GM19025 (cell line): Measurements from ENCODE around the gene GRIN3B.

Experiments
- ATAC-seq: cut with Tn5 transposase; IDR thresholded peaks from one replicate; pipeline ENCODE4 v1.9.1; 2021; ENCODE audit warnings: mild to moderate bottlenecking, low read depth, moderate library complexity; ENCODE audit not compliant: unreplicated experiment

GRIN3B gene

GRCh38 chr19:1040476-1041271, 40.5 kb downstream of the GRIN3B start:
- ATAC-seq: peak; percentile 44

DNA sequence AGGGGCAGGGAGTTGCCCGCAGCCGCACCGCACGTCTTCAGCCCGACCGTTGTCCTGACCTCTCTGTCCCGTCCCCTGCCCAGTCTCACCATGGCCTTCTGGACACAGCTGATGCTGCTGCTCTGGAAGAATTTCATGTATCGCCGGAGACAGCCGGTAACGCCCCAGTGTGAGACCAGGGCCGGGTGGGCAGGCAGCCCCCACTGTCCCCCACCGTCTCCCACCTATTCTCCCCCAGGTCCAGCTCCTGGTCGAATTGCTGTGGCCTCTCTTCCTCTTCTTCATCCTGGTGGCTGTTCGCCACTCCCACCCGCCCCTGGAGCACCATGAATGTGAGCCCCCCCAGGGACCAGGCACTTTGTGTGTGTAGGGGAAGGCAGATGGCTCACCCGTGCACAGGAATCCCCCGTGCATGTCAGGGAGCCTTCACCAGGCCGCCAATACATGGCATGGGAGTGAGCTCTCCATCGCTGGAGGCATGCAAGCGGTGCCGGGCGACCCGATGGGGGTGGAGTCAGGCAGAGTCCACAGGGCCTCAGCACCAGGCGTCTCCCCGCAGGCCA, 41.1 kb downstream of the GRIN3B start:
- no peak for ATAC-seq

GRCh38 chr19:1041835-1042685, 41.8 kb downstream of the GRIN3B start:
- no peak for ATAC-seq

DNA sequence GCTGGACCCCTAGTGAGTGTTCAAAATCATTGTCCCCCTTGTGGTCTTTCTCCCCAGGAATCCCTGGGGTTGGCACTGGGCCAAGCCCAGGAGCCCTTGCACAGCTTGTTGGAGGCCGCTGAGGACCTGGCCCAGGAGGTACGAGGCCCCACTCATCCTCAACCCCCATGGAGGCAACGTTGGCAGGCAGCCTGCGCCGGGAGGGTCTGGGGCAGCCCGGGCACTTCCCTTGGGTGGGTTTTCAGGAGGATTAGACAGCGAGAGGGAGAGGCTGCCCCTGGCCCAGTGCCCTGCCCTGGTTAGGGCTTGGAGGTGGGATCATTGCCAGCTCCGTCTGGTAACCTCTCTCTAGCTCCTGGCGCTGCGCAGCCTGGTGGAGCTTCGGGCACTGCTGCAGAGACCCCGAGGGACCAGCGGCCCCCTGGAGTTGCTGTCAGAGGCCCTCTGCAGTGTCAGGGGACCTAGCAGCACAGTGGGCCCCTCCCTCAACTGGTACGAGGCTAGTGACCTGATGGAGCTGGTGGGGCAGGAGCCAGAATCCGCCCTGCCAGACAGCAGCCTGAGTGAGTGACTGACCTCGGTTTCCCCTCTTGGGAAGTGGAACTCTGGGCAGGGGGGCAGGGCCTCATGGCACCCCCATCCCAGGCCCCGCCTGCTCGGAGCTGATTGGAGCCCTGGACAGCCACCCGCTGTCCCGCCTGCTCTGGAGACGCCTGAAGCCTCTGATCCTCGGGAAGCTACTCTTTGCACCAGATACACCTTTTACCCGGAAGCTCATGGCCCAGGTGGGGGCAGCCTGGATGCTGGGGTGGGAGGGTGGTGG, 42.7 kb downstream of the GRIN3B start:
- ATAC-seq: no peak

GRCh38 chr19:1045247-1045603, 45.0 kb downstream of the GRIN3B start:
- no peak for ATAC-seq

DNA sequence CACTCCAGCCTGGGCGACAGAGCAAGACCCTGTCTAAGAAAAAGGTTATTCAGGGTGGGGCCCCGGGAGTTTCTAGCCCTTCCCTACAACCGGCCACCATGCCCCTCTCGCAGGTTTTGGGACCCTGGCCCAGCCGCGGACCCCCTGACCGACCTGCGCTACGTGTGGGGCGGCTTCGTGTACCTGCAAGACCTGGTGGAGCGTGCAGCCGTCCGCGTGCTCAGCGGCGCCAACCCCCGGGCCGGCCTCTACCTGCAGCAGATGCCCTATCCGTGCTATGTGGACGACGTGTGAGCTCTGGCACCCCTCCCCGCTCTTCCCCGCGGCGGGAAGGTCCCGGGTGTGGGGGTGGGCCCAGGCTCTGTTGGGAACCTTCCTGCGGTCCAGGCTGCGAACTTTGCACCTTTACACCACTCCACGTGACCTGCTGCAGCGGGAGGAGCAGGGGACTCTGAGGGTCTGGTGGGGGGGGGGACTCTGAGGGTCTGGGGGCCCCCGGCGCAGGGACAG, 46.0 kb downstream of the GRIN3B start:
- no peak for ATAC-seq

- ATAC-seq: no peak
Measured at GRCh38 chr19:1046836-1047695, 46.8 kb downstream of the GRIN3B start.

DNA sequence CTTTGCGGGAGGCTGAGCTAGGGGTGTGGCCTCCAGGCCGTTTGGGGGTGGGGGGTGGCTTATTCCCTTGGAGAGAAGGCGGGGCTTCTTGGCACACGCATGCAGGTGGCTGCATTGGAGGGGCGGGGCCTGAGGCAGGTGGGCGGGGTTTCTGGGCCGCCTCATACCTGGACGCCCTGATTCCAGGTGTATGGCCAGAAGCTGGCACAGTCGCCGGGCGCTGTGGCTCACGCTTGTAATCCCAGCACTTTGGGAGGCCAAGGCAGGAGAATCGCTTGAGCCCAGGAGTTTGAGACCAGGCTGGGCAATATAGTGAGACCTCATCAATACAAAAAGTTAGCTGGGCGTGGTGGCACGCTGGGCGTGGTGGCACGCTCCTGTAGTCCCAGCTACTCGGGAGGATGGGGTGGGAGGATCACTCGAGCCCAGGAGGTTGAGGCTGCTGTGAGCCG, 47.5 kb downstream of the GRIN3B start:
- no peak for ATAC-seq

DNA sequence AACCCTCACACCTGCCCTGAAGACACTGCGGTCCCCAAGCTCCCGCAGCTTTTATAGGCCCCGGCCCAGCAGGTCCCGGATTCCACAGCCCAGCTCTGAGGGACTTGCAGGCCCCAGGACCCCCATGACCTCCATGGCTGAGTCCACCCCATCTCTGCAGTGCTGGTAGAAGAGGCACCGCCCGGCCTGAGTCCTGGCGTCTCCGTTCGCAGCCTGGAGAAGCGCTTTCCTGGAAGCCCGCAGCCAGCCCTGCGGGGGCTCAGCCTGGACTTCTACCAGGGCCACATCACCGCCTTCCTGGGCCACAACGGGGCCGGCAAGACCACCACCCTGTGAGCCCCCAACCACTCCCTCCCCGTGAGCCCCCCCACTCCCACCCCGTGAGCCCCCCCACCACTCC, 48.9 kb downstream of the GRIN3B start:
- no peak for ATAC-seq

DNA sequence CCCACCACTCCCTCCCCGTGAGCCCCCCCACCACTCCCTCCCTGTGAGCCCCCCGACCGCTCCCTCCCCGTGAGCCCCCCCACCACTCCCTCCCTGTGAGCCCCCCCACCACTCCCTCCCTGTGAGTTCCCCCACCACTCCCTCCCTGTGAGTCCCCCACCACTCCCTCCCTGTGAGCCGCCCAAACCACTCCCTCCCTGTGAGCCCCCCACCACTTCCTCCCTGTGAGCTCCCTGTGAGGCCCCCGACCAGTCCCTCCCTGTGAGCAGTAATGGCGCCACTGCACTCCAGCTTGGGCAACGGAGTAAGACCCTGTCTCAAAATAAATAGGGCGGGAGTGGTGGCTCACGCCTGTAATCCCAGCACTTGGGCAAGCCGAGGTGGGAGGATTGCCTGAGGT, 49.6 kb downstream of the GRIN3B start:
- ATAC-seq: no peak

DNA sequence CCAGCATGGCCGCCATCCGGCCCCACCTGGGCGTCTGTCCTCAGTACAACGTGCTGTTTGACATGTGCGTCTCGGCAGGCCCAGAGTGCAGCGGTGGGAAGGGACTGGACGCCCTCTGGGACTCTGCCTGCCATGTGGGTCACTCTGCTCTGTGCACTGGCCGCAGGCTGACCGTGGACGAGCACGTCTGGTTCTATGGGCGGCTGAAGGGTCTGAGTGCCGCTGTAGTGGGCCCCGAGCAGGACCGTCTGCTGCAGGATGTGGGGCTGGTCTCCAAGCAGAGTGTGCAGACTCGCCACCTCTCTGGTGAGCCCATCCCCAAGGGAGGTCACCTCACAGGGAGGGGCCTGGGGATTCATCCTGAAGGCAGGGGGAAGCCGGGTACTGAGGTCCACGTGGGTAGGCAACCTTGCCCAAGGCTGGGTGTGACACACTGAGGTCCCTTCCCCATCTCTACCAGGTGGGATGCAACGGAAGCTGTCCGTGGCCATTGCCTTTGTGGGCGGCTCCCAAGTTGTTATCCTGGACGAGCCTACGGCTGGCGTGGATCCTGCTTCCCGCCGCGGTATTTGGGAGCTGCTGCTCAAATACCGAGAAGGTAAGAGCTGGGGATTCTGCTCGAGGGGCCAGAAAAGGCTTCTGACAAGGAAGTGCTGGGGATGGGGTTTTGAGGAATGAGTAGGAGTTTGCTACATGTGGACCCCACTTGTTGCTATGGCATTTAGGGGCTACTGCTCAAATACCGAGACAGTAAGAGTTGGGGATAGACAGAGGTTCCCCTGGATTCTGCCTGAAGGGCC, 51.0 kb downstream of the GRIN3B start:
- ATAC-seq: no peak

- no peak for ATAC-seq
Measured at GRCh38 chr19:1051791-1052190, 51.6 kb downstream of the GRIN3B start.

GRCh38 chr19:1052349-1052975, 52.2 kb downstream of the GRIN3B start:
- ATAC-seq: no peak

DNA sequence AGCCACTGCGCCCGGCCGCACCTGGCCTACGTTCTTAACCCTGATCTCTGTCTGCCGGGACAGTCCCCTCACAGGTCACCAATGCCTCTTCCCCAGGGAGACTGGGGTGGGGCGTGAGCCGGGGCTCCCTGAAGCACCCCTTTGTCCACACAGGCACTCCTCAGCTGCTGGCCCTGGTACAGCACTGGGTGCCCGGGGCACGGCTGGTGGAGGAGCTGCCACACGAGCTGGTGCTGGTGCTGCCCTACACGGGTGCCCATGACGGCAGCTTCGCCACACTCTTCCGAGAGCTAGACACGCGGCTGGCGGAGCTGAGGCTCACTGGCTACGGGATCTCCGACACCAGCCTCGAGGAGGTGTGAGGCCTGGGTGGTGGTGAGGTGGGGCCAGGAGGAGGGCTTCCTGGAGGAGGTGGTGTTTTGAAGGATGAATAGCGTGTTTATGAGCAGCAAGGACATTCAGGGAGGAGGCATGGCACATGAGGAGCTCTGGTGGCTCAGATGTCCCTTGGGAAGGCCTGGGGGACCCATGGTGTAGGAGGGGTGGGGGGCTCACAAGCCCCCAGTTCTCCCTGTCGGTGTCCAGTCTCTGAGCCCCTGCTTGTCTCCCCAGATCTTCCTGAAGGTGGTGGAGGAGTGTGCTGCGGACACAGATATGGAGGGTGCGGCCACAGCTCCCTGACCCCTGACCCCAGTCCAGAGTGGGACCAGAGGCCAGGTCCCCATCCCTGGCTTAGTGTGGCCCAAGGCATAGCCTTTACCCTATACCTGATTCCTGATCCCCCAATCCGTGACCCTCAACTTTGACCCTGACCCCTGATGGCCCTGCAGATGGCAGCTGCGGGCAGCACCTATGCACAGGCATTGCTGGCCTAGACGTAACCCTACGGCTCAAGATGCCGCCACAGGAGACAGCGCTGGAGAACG, 53.2 kb downstream of the GRIN3B start:
- no peak for ATAC-seq

- ATAC-seq: no peak
Measured at GRCh38 chr19:1054102-1055027, 54.1 kb downstream of the GRIN3B start.

DNA sequence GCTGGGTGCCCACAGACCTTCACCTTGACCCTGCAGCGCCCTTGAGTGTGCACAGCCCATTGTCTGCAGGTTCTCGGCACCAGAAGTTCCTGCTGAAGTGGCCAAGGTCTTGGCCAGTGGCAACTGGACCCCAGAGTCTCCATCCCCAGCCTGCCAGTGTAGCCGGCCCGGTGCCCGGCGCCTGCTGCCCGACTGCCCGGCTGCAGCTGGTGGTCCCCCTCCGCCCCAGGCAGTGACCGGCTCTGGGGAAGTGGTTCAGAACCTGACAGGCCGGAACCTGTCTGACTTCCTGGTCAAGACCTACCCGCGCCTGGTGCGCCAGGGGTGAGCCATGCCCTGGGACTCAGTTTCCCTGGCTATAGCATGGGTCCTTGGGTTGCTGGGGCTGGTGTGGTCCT, 54.8 kb downstream of the GRIN3B start:
- ATAC-seq: no peak
